SK-N-SH (cell line): ENCODE measurements around the gene RAPGEF1.

Experiments used
- CTCF ChIP-seq: fragments of 200-600 bp; sonication (generic); IDR thresholded peaks from 2 replicates; pipeline ENCODE4 v1.6.1; 2017; ENCODE audit warnings: antibody characterized with exemption, mild to moderate bottlenecking, moderate library complexity
- EZH2phosphoT487 ChIP-seq: fragments of 200-600 bp; sonication (generic); IDR thresholded peaks from 2 replicates; pipeline ENCODE4 v1.6.1; 2017; ENCODE audit warnings: low read depth, mixed run types, mild to moderate bottlenecking, antibody characterized with exemption, moderate library complexity, borderline replicate concordance
- FOXJ3 ChIP-seq: sonication (generic); formaldehyde crosslinking; IDR thresholded peaks from 2 replicates; pipeline ENCODE4 v1.5.1; 2020; ENCODE audit warnings: mild to moderate bottlenecking, missing genetic modification reagents
- FOXM1 ChIP-seq: IDR thresholded peaks from 2 replicates; pipeline ENCODE4 v1.4.0; 2012; ENCODE audit warnings: low read depth, mild to moderate bottlenecking
- POLR2AphosphoS5 ChIP-seq: IDR thresholded peaks from 2 replicates; pipeline ENCODE4 v1.6.1; 2012; ENCODE audit warnings: low read depth, low read length
- RAD21 ChIP-seq: IDR thresholded peaks from 2 replicates; pipeline ENCODE4 v1.6.1; 2012; ENCODE audit warnings: mild to moderate bottlenecking, low read length
- REST ChIP-seq: IDR thresholded peaks from 2 replicates; pipeline ENCODE4 v1.6.1; 2012; ENCODE audit warnings: mild to moderate bottlenecking, low read depth, low read length, moderate library complexity
- TAF1 ChIP-seq: IDR thresholded peaks from 2 replicates; pipeline ENCODE4 v1.6.1; 2012; ENCODE audit warnings: low read depth, mild to moderate bottlenecking, low read length, moderate library complexity, borderline replicate concordance
- ZBTB33 ChIP-seq: IDR thresholded peaks from 2 replicates; pipeline ENCODE4 v1.4.0; 2012; ENCODE audit warnings: low read depth, borderline replicate concordance

GRCh38 chr9:131546336-131547084 is 193.4 kb downstream of the RAPGEF1 start:
- TF ChIP-seq ZBTB33 = no peak
- no peak for TF ChIP-seq FOXM1
- no peak for TF ChIP-seq REST
- TF ChIP-seq EZH2phosphoT487 = no peak
- no peak for TF ChIP-seq POLR2AphosphoS5
- TF ChIP-seq TAF1 = no peak
- no peak; the same call in 1 of the 2 replicates for TF ChIP-seq CTCF
- TF ChIP-seq FOXJ3 = no peak
- no peak for TF ChIP-seq RAD21
